HUES6 (cell line): ENCODE measurements around the gene CDK5RAP1.

Experiments
- H3K27ac ChIP-seq: 2 replicates; pipeline ENCODE4 v1.7.0; 2013; ENCODE audit warnings: low read depth, mild to moderate bottlenecking, low read length, inconsistent platforms
- H3K27me3 ChIP-seq: 2 replicates; pipeline ENCODE4 v1.6.1; 2013; ENCODE audit warnings: low read length; ENCODE audit not compliant: control insufficient read depth, insufficient read depth
- H3K36me3 ChIP-seq: 2 replicates; pipeline ENCODE4 v1.6.1; 2013; ENCODE audit warnings: low read length; ENCODE audit not compliant: control insufficient read depth, insufficient read depth
- H3K4me1 ChIP-seq: 2 replicates; pipeline ENCODE4 v1.6.1; 2013; ENCODE audit warnings: low read length; ENCODE audit not compliant: control insufficient read depth, insufficient read depth
- H3K4me3 ChIP-seq: 2 replicates; pipeline ENCODE4 v1.5.1; 2013; ENCODE audit warnings: low read depth, low read length
- H3K9ac ChIP-seq: one replicate; pipeline ENCODE4 v1.6.1; 2013; ENCODE audit warnings: mild to moderate bottlenecking, low read length
- H3K9me3 ChIP-seq: 2 replicates; pipeline ENCODE4 v1.6.1; 2013; ENCODE audit warnings: low read depth, low read length; ENCODE audit not compliant: control insufficient read depth, insufficient read depth

Gene CDK5RAP1

DNA sequence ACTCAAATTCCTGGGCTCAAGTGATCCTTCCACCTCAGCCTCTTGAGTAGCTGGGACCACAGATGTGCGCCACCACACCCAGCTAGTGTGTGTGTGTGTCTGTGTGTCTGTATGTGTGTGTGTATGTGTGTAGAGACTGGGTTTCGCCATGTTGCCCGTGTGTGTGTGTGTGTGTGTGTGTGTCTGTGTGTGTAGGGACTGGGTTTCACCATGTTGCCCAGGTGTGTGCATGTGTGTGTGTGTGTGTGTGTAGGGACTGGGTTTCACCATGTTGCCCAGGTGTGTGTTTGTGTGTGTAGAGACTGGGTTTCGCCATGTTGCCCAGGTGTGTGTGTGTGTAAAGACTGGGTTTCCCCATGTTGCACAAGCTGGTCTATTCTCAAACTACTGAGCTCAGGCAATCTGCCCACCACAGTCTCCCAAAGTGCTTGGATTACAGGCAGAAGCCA lies 28.3 kb downstream of the CDK5RAP1 start:
- H3K4me3 ChIP-seq = no peak overlapping the region
- no peak overlapping the region for H3K9ac ChIP-seq
- peaks cover 68% of the 10 kb centered on the region for H3K36me3 ChIP-seq
- no peaks in the 10 kb centered on the region for H3K4me1 ChIP-seq
- no peaks in the 10 kb centered on the region for H3K27me3 ChIP-seq
- H3K27ac ChIP-seq = no peak overlapping the region
- no peaks in the 10 kb centered on the region; the same call in 1 of the 2 replicates for H3K9me3 ChIP-seq

GRCh38 chr20:33370291-33370690 lies 31.0 kb downstream of the CDK5RAP1 start:
- H3K27me3 ChIP-seq = no peaks in the 10 kb centered on the region
- H3K9ac ChIP-seq = no peak overlapping the region
- H3K9me3 ChIP-seq = no peaks in the 10 kb centered on the region
- no peak overlapping the region for H3K4me3 ChIP-seq
- no peak overlapping the region for H3K27ac ChIP-seq
- H3K4me1 ChIP-seq = no peaks in the 10 kb centered on the region
- H3K36me3 ChIP-seq = peaks cover 76% of the 10 kb centered on the region

GRCh38 chr20:33362898-33363297 lies 38.4 kb downstream of the CDK5RAP1 start:
- Histone ChIP-seq H3K9me3 (no peaks in the 10 kb centered on the region), H3K9ac (no peak overlapping the region), H3K27me3 (no peaks in the 10 kb centered on the region), H3K4me3 (no peak overlapping the region), H3K27ac (no peak overlapping the region), H3K4me1 (no peaks in the 10 kb centered on the region), H3K36me3 (peaks cover 72% of the 10 kb centered on the region)

DNA sequence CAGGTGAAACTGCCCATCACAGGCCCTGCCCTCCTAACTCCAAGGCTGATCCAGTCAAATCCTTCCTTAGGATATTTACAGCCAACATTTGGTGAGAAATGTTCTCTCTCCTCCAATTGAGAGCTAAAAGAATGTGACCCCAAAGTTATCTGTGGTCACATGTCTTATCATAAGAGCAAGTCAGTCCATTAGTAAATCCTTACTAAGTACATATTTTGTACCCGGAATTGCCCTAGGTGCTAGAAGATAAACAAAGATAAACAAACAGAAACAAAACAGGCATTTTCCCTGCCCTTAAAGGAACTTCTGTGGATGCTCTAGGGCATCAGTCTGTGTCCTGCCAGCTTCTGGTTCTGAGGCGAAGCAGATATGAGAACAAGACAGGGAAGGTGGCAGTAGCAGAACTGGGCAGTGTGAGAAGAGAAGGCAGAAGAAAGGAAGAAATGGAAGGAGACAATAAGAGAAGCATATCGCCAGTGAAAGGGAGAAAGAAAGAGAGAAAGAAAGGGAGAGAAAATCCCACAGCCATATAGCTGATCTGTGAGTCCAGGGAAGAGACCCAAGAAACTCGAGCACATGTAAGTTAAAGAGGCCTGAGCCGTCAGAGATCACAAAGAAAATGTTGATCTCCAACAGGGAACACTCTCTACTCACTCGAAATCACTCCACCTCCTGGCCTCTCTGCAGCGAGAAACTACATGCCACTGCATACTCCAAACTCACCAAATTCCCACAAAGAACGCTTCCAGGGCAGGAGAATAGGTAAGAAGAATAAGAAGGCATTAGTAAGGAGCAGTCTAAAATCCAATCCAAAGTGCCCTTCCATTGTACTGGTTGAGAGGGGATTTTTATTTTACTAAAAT lies 41.7 kb downstream of the CDK5RAP1 start:
- H3K9me3 ChIP-seq = no peaks in the 10 kb centered on the region
- no peak overlapping the region for H3K4me3 ChIP-seq
- peaks cover 46% of the 10 kb centered on the region for H3K36me3 ChIP-seq
- H3K27me3 ChIP-seq = no peaks in the 10 kb centered on the region
- H3K9ac ChIP-seq = no peak overlapping the region
- no peak overlapping the region for H3K27ac ChIP-seq
- no peaks in the 10 kb centered on the region for H3K4me1 ChIP-seq

GRCh38 chr20:33353013-33353402 lies 48.3 kb downstream of the CDK5RAP1 start:
- H3K4me3 ChIP-seq = no peak overlapping the region
- no peaks in the 10 kb centered on the region for H3K9me3 ChIP-seq
- H3K9ac ChIP-seq = no peak overlapping the region
- peaks cover 20% of the 10 kb centered on the region for H3K4me1 ChIP-seq
- H3K27me3 ChIP-seq = no peaks in the 10 kb centered on the region
- H3K27ac ChIP-seq = no peak overlapping the region
- H3K36me3 ChIP-seq = peaks cover 9% of the 10 kb centered on the region; the same call in 1 of the 2 replicates

- H3K27me3 ChIP-seq = no peaks in the 10 kb centered on the region
- H3K9ac ChIP-seq = peak overlapping the region; percentile 7
- H3K36me3 ChIP-seq = peaks cover 9% of the 10 kb centered on the region; the same call in 1 of the 2 replicates
- no peak overlapping the region for H3K4me3 ChIP-seq
- H3K27ac ChIP-seq = no peak overlapping the region
- no peaks in the 10 kb centered on the region for H3K9me3 ChIP-seq
- peaks cover 20% of the 10 kb centered on the region for H3K4me1 ChIP-seq
Observed at GRCh38 chr20:33352258-33353012, 48.9 kb downstream of the CDK5RAP1 start.

DNA sequence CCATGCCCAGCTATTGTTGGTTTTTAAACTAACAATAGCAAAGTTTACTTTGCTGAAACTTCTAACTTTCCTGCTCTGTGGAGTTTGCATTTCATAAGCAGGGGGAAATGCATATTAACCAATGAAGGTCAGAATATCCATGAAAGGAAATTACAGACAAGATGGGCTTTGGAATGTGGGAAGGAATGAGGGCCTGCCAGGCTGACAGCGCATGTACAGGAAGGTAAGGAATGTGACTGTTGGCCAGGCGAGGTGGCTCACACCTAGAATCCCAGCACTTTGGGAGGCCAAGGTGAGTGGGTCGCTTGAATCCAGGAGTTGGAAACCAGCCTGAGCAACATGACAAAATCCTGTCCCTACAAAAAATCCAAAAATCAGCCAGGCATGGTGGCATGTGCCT lies 49.6 kb downstream of the CDK5RAP1 start:
- no peaks in the 10 kb centered on the region for H3K9me3 ChIP-seq
- no peak overlapping the region for H3K4me3 ChIP-seq
- H3K36me3 ChIP-seq = peaks cover 9% of the 10 kb centered on the region; the same call in 1 of the 2 replicates
- no peak overlapping the region for H3K9ac ChIP-seq
- no peaks in the 10 kb centered on the region for H3K27me3 ChIP-seq
- H3K4me1 ChIP-seq = peaks cover 20% of the 10 kb centered on the region
- no peak overlapping the region for H3K27ac ChIP-seq

GRCh38 chr20:33349493-33349892 lies 51.8 kb downstream of the CDK5RAP1 start:
- Histone ChIP-seq H3K4me1 (peaks cover 20% of the 10 kb centered on the region), H3K9ac (no peak overlapping the region), H3K4me3 (no peak overlapping the region), H3K27ac (no peak overlapping the region), H3K27me3 (no peaks in the 10 kb centered on the region), H3K36me3 (peaks cover 7% of the 10 kb centered on the region; the same call in 1 of the 2 replicates), H3K9me3 (no peaks in the 10 kb centered on the region)

- H3K9ac ChIP-seq = no peak overlapping the region
- no peak overlapping the region for H3K4me3 ChIP-seq
- peaks cover 7% of the 10 kb centered on the region; the same call in 1 of the 2 replicates for H3K36me3 ChIP-seq
Observed at GRCh38 chr20:33348136-33348937, 53.0 kb downstream of the CDK5RAP1 start.

DNA sequence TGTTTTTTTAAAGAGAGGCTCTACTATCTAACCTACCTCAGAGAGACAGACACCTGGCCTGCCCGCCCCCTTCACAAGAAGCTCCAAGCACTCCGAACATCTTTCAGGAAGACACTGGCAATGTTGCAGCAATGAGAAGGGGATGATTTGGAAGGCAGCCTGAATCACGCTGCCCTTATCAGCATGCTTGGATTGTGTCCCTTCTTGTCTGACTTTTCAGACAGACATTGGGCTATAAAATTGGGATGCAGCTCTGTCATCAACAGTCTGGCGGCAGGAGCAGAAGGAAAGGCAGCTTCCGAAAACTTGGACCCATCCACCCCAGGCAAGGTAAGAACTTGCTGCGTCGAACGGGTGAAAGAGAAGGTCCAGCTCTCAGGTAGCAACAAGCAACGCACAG lies 56.0 kb downstream of the CDK5RAP1 start:
- Histone ChIP-seq H3K4me3 (no peak overlapping the region), H3K27ac (no peak overlapping the region), H3K27me3 (no peaks in the 10 kb centered on the region), H3K36me3 (peaks cover 7% of the 10 kb centered on the region; the same call in 1 of the 2 replicates), H3K9ac (peak overlapping the region; percentile 11), H3K4me1 (0 out of 2 replicates have a peak, but pooled peaks cover 6% of the 10 kb centered on the region), H3K9me3 (no peaks in the 10 kb centered on the region)

More at GRCh38 chr20:33348136-33348937, 53.0 kb downstream of the CDK5RAP1 start:
- Histone ChIP-seq H3K27me3 (no peaks in the 10 kb centered on the region), H3K27ac (no peak overlapping the region), H3K4me1 (peaks cover 20% of the 10 kb centered on the region), H3K9me3 (no peaks in the 10 kb centered on the region)
